ENCODE measurements around the gene NHSL2. TPM values are rescaled to one million over a fixed set of nuclear protein-coding genes. Genes with fewer than 3 reads are reported as not detected.
A peak's percentile ranks its signal among the peaks of the same experiment; 100 is the strongest.

The NHSL2 gene
- total RNA-seq, 1 donor from 2014 or later: 5.7 TPM

DNA sequence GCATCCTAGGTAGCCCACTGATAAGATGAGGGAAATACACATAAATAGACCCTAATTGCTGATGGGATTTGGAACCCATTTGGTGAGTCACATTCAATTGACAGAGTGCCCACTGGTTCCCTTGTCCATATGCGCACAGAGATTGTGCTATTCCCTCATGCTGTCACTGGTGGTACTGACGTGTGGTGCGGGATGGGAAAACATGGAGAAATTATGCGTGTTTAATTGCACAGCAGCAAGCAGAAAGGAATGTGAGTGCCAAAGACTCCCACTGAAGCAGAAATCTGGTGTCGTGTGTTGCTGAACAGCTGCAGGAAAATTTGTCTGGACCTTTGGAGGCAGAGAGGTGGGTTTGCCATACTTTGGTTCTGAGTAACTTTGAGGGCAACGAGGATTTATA is 92.2 kb downstream of the NHSL2 start:
- ATAC-seq: no peak
- no peak for DNase-seq (ENCODE audit: missing footprints)
- intact Hi-C loops (cut with DNase I): loop anchor here (10.0 kb wide), 1 partner anchor 272 kb away; the partner anchor contains the start of gene RPS4X

- intact Hi-C loops (cut with DNase I): loop anchor here (10.0 kb wide), 1 partner anchor 271 kb away; the partner anchor contains the start of gene RPS4X
- ATAC-seq (peak; percentile 89), DNase-seq (ENCODE audit: missing footprints) (peak; percentile 50)
These were observed 93.4 kb downstream of the NHSL2 start for GRCh38 chrX:72003811-72004750.

DNA sequence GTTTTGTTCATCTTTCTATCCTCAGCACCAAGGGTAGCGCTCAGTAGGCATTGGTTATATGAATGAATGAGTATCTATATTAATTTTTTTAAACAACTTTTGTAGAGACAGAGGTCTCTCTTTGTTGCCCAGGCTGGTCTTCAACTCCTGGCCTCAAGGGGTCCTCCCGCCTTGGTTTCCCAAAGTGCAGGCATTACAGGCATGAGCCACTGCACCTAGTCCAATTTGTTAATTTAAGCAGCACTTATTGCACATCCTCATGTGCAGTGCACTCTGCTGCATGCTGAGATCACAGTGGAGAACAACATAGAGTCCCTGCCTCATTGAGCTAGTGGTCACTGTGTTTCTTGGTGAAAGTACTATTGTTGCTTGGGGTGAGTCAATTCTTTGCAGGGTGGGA is 94.4 kb downstream of the NHSL2 start:
- ATAC-seq (no peak), DNase-seq (ENCODE audit: missing footprints) (no peak)
- intact Hi-C loops (cut with DNase I): loop anchor here (10.0 kb wide), 1 partner anchor 270 kb away; the partner anchor contains the start of gene RPS4X

- ATAC-seq: no peak
- DNase-seq (ENCODE audit: missing footprints): no peak
- intact Hi-C loops (cut with DNase I): loop anchor here (10.0 kb wide), 1 partner anchor 268 kb away; the partner anchor contains the start of gene RPS4X
These were observed 95.8 kb downstream of the NHSL2 start for GRCh38 chrX:72006461-72006860.

GRCh38 chrX:72009731-72010130 is 99.1 kb downstream of the NHSL2 start:
- no peak for ATAC-seq
- intact Hi-C loops (cut with DNase I): loop anchor here (10.0 kb wide), 1 partner anchor 265 kb away; the partner anchor contains the start of gene RPS4X
- DNase-seq (ENCODE audit: missing footprints): no peak

DNA sequence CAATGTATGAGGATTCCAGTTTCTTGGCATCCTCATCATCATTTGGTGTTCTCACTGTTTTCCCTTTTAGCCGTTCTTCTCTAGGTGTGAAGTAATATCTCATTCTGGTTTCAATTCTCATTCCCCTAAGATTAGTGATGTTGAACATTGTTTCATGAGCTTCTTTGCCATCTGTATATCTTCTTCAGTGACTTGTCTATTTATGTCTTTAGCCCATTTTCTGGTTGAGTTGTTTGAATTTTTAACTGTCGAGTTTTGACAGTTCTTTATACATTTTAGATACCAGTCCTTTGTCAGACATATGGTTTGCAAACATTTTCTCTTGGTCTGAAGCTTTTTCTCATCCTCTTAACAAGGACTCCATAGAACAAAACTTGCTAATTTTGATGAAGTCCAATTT is 101.1 kb downstream of the NHSL2 start:
- DNase-seq (ENCODE audit: missing footprints): no peak
- no peak for ATAC-seq

DNA sequence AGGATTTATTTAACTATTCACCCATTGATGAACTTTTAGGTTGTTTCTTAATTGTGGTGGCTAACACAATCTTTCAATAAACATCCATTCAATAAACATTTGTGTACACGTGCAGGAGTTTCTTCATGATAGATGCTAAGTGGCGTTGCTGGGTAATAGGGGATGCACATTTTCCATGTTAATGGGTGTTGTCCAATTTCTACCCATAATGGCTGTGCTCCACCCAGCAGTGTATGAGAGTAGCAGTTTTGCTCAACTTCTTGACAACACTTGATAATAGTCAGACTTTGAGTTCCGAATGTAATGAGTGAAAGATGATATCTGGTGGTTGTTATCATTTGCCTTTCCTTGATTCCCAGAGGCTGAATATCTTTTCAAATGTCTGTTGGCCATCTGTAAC is 104.7 kb downstream of the NHSL2 start:
- ATAC-seq: no peak
- DNase-seq (ENCODE audit: missing footprints): no peak
- intact Hi-C loops (cut with DNase I): loop anchor here (5.0 kb wide), 1 partner anchor 167 kb away; the partner anchor contains the start of gene PIN4

More for the DNA sequence above, 101.1 kb downstream of the NHSL2 start:
- intact Hi-C loops (cut with DNase I): no loop called here

GRCh38 chrX:72016881-72017783 is 106.5 kb downstream of the NHSL2 start:
- DNase-seq (ENCODE audit: missing footprints) (no peak), ATAC-seq (no peak)
- intact Hi-C loops (cut with DNase I): loop anchor here (5.0 kb wide), 1 partner anchor 165 kb away; the partner anchor contains the start of gene PIN4

GRCh38 chrX:72018277-72019112 is 107.8 kb downstream of the NHSL2 start:
- ATAC-seq (peak; percentile 98), DNase-seq (ENCODE audit: missing footprints) (peak; percentile 91)
- intact Hi-C loops (cut with DNase I): loop anchor here (1.0 to 5.0 kb wide), 2 partner anchors 108 to 164 kb away; partner anchors contain the start of gene PIN4

GRCh38 chrX:72019487-72019886 is 108.8 kb downstream of the NHSL2 start:
- intact Hi-C loops (cut with DNase I): loop anchor here (5.0 kb wide), 1 partner anchor 163 kb away; the partner anchor contains the start of gene PIN4
- DNase-seq (ENCODE audit: missing footprints): no peak

GRCh38 chrX:72020204-72020603 is 109.6 kb downstream of the NHSL2 start:
- peak; percentile 33 for ATAC-seq
- no peak for DNase-seq (ENCODE audit: missing footprints)
- intact Hi-C loops (cut with DNase I): no loop called here

More at GRCh38 chrX:72019487-72019886, 108.8 kb downstream of the NHSL2 start:
- no peak for ATAC-seq

- ATAC-seq (no peak), DNase-seq (ENCODE audit: missing footprints) (no peak)
- intact Hi-C loops (cut with DNase I): no loop called here
These were observed 110.1 kb downstream of the NHSL2 start for GRCh38 chrX:72020788-72021187.

DNA sequence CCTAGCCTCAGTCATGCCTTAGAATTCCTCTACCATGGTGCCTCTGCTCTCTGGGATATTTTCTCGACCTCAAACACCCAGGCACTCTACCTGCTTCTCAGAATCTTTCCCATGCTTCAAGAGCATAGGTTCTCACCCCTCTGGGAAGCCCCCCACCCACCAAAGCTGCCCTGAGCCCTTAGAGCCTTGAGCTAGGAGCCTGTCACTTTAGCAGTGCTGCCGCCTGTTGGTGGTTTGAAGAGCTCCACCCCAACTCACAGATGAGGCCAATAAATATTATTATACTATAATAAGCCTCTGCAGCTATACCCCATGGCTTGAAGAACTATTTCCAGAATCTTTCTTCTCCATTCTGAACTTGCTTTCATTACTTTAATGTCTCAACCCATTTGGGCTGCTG is 111.3 kb downstream of the NHSL2 start:
- intact Hi-C loops (cut with DNase I): no loop called here
- DNase-seq (ENCODE audit: missing footprints) (no peak), ATAC-seq (no peak)

GRCh38 chrX:72023071-72023470 is 112.4 kb downstream of the NHSL2 start:
- intact Hi-C loops (cut with DNase I): no loop called here
- DNase-seq (ENCODE audit: missing footprints) (no peak), ATAC-seq (no peak)

DNA sequence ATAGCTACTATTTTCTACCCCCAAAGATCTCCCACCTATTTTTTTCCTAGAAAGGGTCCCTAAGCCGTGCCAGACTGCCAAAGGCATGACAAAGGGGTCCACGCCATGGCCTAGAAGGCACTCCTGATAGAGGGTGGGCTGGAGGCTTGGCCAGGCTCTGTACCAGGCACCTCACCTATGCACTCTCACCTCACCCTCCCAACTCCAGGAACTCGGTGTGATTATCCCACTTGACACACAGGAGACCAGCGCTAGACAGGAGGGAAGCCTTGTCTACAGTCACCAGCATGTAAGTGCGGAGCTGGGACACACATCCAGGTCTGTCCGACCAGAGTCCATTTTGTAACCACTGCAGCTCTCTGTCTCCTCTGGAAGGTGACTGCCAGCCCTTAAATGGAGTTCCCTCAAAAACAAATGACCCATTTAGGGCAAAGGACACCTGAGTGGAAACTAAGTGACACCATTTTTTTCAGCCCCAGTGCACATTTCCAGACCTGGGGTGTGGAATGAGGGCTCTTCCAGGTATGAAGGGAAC is 114.7 kb downstream of the NHSL2 start:
- DNase-seq (ENCODE audit: missing footprints) (no peak), ATAC-seq (no peak)
- intact Hi-C loops (cut with DNase I): no loop called here

DNA sequence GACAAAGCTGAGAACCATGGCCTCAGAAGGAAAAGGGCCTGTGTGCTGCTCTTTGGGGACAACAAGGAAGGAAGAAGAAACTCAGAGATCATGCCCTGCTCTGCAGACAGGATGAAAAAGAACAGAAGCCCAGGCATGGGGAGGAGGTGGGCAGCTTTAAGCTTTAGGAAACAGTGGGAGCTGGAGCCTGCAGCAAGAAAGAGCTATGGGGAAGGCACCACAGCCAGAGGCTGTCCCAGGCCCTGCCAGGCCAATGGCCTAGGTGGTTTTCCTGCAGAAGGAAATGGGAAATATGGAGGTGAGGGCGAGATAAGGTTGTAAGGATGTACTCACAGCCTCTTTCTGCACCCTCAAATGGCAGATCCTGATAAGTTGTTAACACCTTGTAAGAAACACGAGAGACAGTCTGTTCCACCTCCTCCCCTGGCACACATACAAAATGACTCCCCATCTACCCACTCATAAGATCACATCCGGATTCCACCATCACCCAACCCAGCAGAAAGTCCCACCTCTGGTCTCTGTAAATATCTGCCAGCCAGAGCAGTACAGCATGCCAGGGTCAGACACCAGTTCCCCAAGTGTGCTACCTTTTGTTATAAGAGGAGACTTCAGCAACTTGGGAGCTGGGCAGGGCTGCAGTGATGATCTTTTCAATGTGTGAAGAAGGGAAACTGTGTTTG is 115.8 kb downstream of the NHSL2 start:
- ATAC-seq (no peak), DNase-seq (ENCODE audit: missing footprints) (no peak)
- intact Hi-C loops (cut with DNase I): no loop called here
